ENCODE data around the gene NPEPPS. TPM values are rescaled to one million over a fixed set of nuclear protein-coding genes. Genes with fewer than 3 reads are reported as not detected.

NPEPPS gene
- total RNA-seq, 8 experiments from 2014 or later = 57.4 to 132 (median 72.7) TPM

DNA sequence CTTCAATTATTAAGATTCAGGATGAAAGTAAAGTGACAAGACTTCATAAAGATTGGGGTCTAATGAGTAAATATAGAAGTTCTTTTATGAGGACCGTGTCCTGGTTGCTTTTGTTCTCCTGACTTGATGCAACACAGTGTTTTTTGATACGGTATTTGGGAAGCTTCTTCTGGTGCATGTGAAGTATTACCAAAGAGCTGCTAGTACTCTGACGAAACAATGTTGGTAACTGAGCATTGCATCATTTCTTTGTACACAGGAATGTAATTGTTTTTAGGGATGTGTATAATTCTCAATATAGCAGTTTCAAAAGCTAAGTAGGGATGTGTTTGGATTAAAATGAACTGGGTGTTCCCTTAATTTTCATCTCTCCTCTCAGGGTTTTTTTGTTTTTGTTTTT is 134.7 kb downstream of the NPEPPS start:
- in situ Hi-C loops (cut with MboI; ENCODE audit: low pct_unique_long_range_greater_than_20kb in 2 of 9, low sequenced_read_pairs in 9 of 9, unreplicated experiment in 9 of 9) = no loop called here
- Histone ChIP-seq H3K4me1 (replicated peaks in 1 of 2) (peaks cover 2 to 8% of the 10 kb centered on the region in 2 donors), H3K27ac (no peak overlapping the region), H3K4me3 (no peak overlapping the region)
- 10 to 86% (median 78%) methylated on average over 1 to 3 of the region's 3 CpGs for WGBS, 10 experiments
- ATAC-seq (replicated peaks in 6 of 8) = peak in 1 of 8 experiments; percentile 42

DNA sequence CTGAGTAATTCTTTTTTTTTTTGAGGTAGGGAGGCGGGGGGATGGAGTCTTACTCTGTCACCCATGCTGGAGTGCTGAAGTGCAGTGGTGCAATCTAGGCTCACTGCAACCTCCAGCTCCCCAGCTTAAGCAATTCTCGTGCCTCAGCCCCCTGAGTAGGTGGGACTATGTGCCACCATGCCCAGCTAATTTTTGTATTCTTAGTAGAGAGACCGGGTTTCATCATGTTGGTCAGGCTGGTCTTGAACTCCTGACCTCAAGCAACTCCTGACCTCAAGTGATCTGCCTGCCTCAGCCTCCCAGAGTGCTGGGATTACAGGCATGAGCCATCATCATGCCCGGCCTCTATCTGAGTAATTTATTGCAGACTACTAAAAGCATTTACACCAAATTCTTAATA is 138.2 kb downstream of the NPEPPS start:
- Histone ChIP-seq H3K27ac (no peak overlapping the region), H3K4me3 (no peak overlapping the region), H3K4me1 (replicated peaks in 1 of 2) (peaks cover 2 to 8% of the 10 kb centered on the region in 2 donors)
- WGBS, 10 experiments = 50 to 100% (median 89%) methylated on average over 1 to 4 of the region's 4 CpGs
- no peak for ATAC-seq (replicated peaks in 6 of 8)
- in situ Hi-C loops (cut with MboI; ENCODE audit: low pct_unique_long_range_greater_than_20kb in 2 of 9, low sequenced_read_pairs in 9 of 9, unreplicated experiment in 9 of 9) = no loop called here

DNA sequence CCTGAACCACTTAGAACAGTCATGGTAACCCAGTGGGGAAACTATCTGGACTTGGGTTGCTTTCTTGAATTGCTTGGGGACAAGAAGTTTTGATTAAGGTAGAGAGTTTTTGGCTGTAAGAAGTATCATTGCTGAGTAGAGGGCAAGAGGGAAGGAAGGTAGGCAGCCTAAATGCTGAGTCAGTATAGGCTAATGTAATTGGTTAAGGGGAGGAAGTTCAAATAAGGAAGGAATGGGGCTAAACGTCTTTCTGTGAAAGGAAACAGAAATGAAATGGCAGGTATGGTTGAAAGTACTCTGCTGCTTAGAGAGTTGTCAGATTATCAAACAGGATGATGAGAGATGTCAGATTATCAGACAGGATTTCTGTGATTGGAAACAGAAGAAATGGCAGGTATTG is 139.2 kb downstream of the NPEPPS start:
- Histone ChIP-seq H3K4me3 (no peak overlapping the region), H3K27ac (no peak overlapping the region), H3K4me1 (replicated peaks in 1 of 2) (peaks cover under 1 to 6% of the 10 kb centered on the region in 2 donors)
- WGBS, 10 experiments = 0 to 82% (median 42%) methylated on average over 1 of the region's 1 CpG; no CpG with 5 or more reads in 2 of the 10 experiments
- in situ Hi-C loops (cut with MboI; ENCODE audit: low pct_unique_long_range_greater_than_20kb in 2 of 9, low sequenced_read_pairs in 9 of 9, unreplicated experiment in 9 of 9) = no loop called here
- ATAC-seq (replicated peaks in 6 of 8) = no peak

Other genes starting within 250 kb of the NPEPPS start
- gene EFCAB13, start 207.2 kb upstream of the NPEPPS start, total RNA-seq = 1 to 10 TPM; 1.3 to 6.9 (median 3.0) TPM
- 100 to 1,000 TPM in 7 of 8 experiments, 10 to 100 TPM in 1; 90.3 to 268 (median 127) TPM for gene KPNB1, start 118.8 kb downstream of the NPEPPS start, total RNA-seq
- 10 to 100 TPM in 7 of 8 experiments, 1 to 10 TPM in 1; 7.0 to 14.1 (median 10.8) TPM for gene TBKBP1, start 163.1 kb downstream of the NPEPPS start, total RNA-seq
- gene TBX21, start 202.1 kb downstream of the NPEPPS start, total RNA-seq = under 1 TPM in 5 of 8 experiments, not detected in 3; 0.04 to 0.38 (median 0.14) TPM

Measured in motor neuron (in vitro differentiated cells).